ENCODE measurements around the gene GNG14. TPM values are rescaled to one million over a fixed set of nuclear protein-coding genes. Genes with fewer than 3 reads are reported as not detected.

The GNG14 gene
- total and polyA plus RNA-seq, 2 of the 13 experiments (the other 11 are each of a cell fraction or from before 2014, with no cell fraction given) = not detected

- POLR2A ChIA-PET = no interaction called here
- H3K27me3 ChIP-seq (ENCODE audit: control insufficient read depth in 1 of 2, insufficient read depth in 2 of 2, low read length in 2 of 2) = no peaks in the 10 kb centered on the region; a peak in 1 of 5 replicates
- TF ChIP-seq ZNF280B (CRISPR knock-in tag; IDR thresholded peaks at IDR 0.05; ENCODE audit: borderline replicate concordance) (no peak), KDM5B (CRISPR knock-in tag; IDR thresholded peaks at IDR 0.05; ENCODE audit: borderline replicate concordance) (no peak), ZNF713 (CRISPR knock-in tag; IDR thresholded peaks at IDR 0.05) (no peak), THAP9 (CRISPR knock-in tag; IDR thresholded peaks at IDR 0.05; ENCODE audit: borderline replicate concordance) (no peak), SRF (IDR thresholded peaks at IDR 0.05; ENCODE audit: low read depth, low read length) (no peak), CENPBD1 (CRISPR knock-in tag; IDR thresholded peaks at IDR 0.05; ENCODE audit: borderline replicate concordance, low read depth) (no peak), GABPB1 (CRISPR knock-in tag; IDR thresholded peaks at IDR 0.05) (no peak), BHLHE40 (IDR thresholded peaks at IDR 0.05; ENCODE audit: low read length) (no peak), ZNF784 (CRISPR knock-in tag; IDR thresholded peaks at IDR 0.05; ENCODE audit: borderline replicate concordance) (no peak), PBX2 (CRISPR knock-in tag; IDR thresholded peaks at IDR 0.05) (no peak), NFKB2 (CRISPR knock-in tag; IDR thresholded peaks at IDR 0.05; ENCODE audit: borderline replicate concordance) (no peak), GLI4 (CRISPR knock-in tag; IDR thresholded peaks at IDR 0.05; ENCODE audit: borderline replicate concordance) (no peak), MAFG (CRISPR knock-in tag; IDR thresholded peaks at IDR 0.05) (no peak), ZNF263 (CRISPR knock-in tag; IDR thresholded peaks at IDR 0.05) (no peak)
- H3K36me3 ChIP-seq (replicated peaks in 1 of 2; ENCODE audit: control insufficient read depth in 1 of 2, insufficient read depth in 2 of 2, low read length in 2 of 2) = peaks cover 20 to 31% of the 10 kb centered on the region in 2 experiments
- DNase-seq (ENCODE audit: low spot score) (no peak), ATAC-seq (no peak), FAIRE-seq (no peak)
- no peak overlapping the region for H2AFZ ChIP-seq (ENCODE audit: low read length)
- in situ Hi-C loops (cut with HindIII; ENCODE audit: extremely low pct_ligation_motif_present, low pct_unique_long_range_greater_than_20kb) (no loop called here), intact Hi-C loops (cut with micrococcal nuclease; ENCODE audit: unreplicated experiment) (no loop called here)
- H3K4me2 ChIP-seq (ENCODE audit: low read depth, low read length) = no peak overlapping the region
- H3K9me3 ChIP-seq (ENCODE audit: low read length) = no peaks in the 10 kb centered on the region
- 97% methylated on average over 9 of the region's 9 CpGs for WGBS (ENCODE audit: low lambda C conversion rate)
- CTCF ChIA-PET (ENCODE audit: low intra/inter-chr PET ratio, low total read pairs) = no interaction called here
- no TSS peak for BruUV-seq (replicated peaks)
- H4K20me1 ChIP-seq (ENCODE audit: insufficient read depth, low read length) = peaks cover 12% of the 10 kb centered on the region
- H3K4me3 ChIP-seq (replicated peaks in 1 of 3; ENCODE audit: insufficient read depth in 1 of 3, low read depth in 2 of 3, low read length in 3 of 3) = no peak overlapping the region
- H3K79me2 ChIP-seq (ENCODE audit: insufficient read depth, low read length) = peaks cover 30% of the 10 kb centered on the region
- no peak overlapping the region for H3K27ac ChIP-seq (ENCODE audit: extremely low read length, insufficient read depth, low read length)
- peaks cover 26% of the 10 kb centered on the region for H3K4me1 ChIP-seq (ENCODE audit: insufficient read depth, low read length)
- no peak overlapping the region for H3K9ac ChIP-seq (ENCODE audit: insufficient read depth, low read depth, low read length)
Observed at GRCh38 chr19:12727745-12728433, 40.1 kb downstream of the GNG14 start.
